K562 (cell line): Measurements from ENCODE around the gene NAT8L. TPM values are rescaled to one million over a fixed set of nuclear protein-coding genes. Genes with fewer than 3 reads are reported as not detected.

Experiments used
- ADNP ChIP-seq: fragments of 200-800 bp; sonication (Bioruptor generic); IDR thresholded peaks from 2 replicates; pipeline ENCODE4 v1.6.1; 2016; ENCODE audit warnings: missing genetic modification characterization, missing compliant biosample characterization
- GATAD2B ChIP-seq: fragments of 450-650 bp; IDR thresholded peaks from 2 replicates; pipeline ENCODE4 v1.6.1; 2017; ENCODE audit warnings: mild to moderate bottlenecking, borderline replicate concordance
- MLX ChIP-seq, 2 experiments: fragments of 450-650 bp in 1 of 2; sonication (generic) in 1 of 2; formaldehyde crosslinking; conservative IDR thresholded peaks; 2 replicates each; pipeline versions ENCODE4 v1.4.0 to v1.8.1; 2020 to 2022; ENCODE audit warnings: mild to moderate bottlenecking in 1 of 2, missing genetic modification reagents in 1 of 2
- STAT5A ChIP-seq: IDR thresholded peaks from 2 replicates; pipeline ENCODE4 v1.6.1; 2012; ENCODE audit warnings: low read length, inconsistent platforms, borderline replicate concordance
- ZNF764 ChIP-seq: fragments of 250-450 bp; sonication (Bioruptor Pico); IDR thresholded peaks from 2 replicates; pipeline ENCODE4 v1.4.0; 2020; ENCODE audit warnings: low read depth, mild to moderate bottlenecking, moderate library complexity
- polyA plus RNA-seq, 8 experiments: library from polyadenylated mRNA; depleted of rRNA in 4 of 8; stranded (reverse) in 5 of 8; unstranded in 3 of 8; fragments of >200 nt; fragmentation: Nextera tagmentation in 2 of 8; fragmentation: Illumina TruSeq in 1 of 8; extraction: Ambion mirVana in 2 of 8; extraction: Trizol in 1 of 8; gene quantifications; 2 replicates each; pipeline versions ENCODE4 v1.2.1 to v1.2.3, GENCODE V29; 2011 to 2014; ENCODE audit warnings: inconsistent platforms in 1 of 8, missing spikeins in 1 of 8
- total RNA-seq, 7 experiments: library from RNA; depleted of rRNA in 6 of 7; stranded (reverse); fragments of >200 nt in 6 of 7; fragmentation: Illumina TruSeq in 2 of 7; extraction: Trizol in 2 of 7; gene quantifications; 2 replicates each; pipeline versions ENCODE4 v1.2.1 to v1.2.3, GENCODE V29; 2011 to 2021; ENCODE audit warnings: low replicate concordance in 1 of 7
- TF ChIP-seq, protein P1 (sequence below), 2 experiments: IDR thresholded peaks; 2 replicates each; pipeline ENCODE4 v1.6.1; 2012; ENCODE audit warnings: improper control_type of control experiment in 2 of 2, low read depth in 2 of 2, low read length in 2 of 2, borderline replicate concordance in 1 of 2

Gene NAT8L
- total and polyA plus RNA-seq, 9 of the 15 experiments (the other 6 are each of a cell fraction or from before 2014, with no cell fraction given) = 0.06 to 11.0 (median 1.5) TPM

GRCh38 chr4:2096073-2096609 lies 37.0 kb downstream of the NAT8L start (continued):
- no peak for TF ChIP-seq STAT5A
- TF ChIP-seq MLX (CRISPR knock-in tag; conservative IDR thresholded peaks at IDR 0.05) = no peak
- TF ChIP-seq, protein P1, sequence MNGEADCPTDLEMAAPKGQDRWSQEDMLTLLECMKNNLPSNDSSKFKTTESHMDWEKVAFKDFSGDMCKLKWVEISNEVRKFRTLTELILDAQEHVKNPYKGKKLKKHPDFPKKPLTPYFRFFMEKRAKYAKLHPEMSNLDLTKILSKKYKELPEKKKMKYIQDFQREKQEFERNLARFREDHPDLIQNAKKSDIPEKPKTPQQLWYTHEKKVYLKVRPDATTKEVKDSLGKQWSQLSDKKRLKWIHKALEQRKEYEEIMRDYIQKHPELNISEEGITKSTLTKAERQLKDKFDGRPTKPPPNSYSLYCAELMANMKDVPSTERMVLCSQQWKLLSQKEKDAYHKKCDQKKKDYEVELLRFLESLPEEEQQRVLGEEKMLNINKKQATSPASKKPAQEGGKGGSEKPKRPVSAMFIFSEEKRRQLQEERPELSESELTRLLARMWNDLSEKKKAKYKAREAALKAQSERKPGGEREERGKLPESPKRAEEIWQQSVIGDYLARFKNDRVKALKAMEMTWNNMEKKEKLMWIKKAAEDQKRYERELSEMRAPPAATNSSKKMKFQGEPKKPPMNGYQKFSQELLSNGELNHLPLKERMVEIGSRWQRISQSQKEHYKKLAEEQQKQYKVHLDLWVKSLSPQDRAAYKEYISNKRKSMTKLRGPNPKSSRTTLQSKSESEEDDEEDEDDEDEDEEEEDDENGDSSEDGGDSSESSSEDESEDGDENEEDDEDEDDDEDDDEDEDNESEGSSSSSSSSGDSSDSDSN (IDR thresholded peaks at IDR 0.05; ENCODE audit: borderline replicate concordance in 1 of 2, low read depth in 2 of 2, low read length in 2 of 2) = no peak
- TF ChIP-seq ADNP (tag) = no peak
- TF ChIP-seq GATAD2B = no peak
- no peak for TF ChIP-seq ZNF764 (CRISPR knock-in tag)
